GM21717 (cell line): ENCODE results near the gene C17orf58.
"Not testable (repeated sequence)": the region's sequence is repeated elsewhere in the genome, so short reads cannot be mapped to it uniquely, and the experiment has no call there.

Experiments
- ATAC-seq: cut with Tn5 transposase; IDR thresholded peaks from one replicate; pipeline ENCODE4 v1.9.1; 2021; ENCODE audit warnings: mild to moderate bottlenecking, moderate library complexity; ENCODE audit not compliant: unreplicated experiment

Gene C17orf58

DNA sequence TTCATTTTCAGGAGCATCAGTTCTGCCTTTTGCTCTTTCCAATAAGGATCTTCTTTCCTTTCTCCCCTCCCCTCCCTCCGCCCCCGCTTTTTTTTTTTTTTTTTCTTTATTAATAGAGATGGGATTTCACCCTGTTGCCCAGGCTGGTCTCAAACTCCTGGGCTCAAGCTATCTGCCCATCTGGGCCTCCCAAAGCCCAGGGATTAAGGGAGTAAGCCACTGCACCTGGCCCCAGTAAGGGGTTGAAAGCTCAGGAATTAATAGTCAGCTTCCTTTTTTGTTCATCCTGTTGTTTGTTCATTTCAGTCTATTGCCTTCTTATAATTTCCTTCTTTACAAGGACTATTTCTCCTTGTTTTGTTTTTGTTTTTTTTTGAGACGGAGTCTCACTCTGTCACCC, 7.9 kb upstream of the C17orf58 start:
- ATAC-seq = no peak

GRCh38 chr17:67999291-67999911, 3.1 kb upstream of the C17orf58 start:
- no peak for ATAC-seq

DNA sequence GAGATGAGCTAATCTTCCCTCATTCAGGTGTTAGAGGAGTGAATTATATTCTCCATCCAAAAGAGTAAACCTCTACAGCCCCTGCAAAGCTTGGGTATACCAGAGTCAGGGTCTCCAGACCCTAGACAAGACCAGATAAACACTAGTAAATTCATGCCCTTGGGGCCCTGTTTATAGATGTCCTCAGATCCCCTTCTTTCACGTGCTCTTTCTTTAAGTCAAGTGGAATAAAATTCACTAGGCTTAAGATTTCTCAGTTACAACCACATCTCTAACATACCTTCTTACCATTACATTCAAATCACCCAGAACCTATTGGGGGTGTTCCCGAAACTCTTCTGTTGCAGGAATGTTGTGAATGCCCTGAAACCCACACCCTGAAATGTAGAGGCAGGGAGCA, 2.2 kb upstream of the C17orf58 start:
- ATAC-seq = no peak

GRCh38 chr17:67995570-67996263, 552 bp downstream of the C17orf58 start:
- no peak for ATAC-seq

DNA sequence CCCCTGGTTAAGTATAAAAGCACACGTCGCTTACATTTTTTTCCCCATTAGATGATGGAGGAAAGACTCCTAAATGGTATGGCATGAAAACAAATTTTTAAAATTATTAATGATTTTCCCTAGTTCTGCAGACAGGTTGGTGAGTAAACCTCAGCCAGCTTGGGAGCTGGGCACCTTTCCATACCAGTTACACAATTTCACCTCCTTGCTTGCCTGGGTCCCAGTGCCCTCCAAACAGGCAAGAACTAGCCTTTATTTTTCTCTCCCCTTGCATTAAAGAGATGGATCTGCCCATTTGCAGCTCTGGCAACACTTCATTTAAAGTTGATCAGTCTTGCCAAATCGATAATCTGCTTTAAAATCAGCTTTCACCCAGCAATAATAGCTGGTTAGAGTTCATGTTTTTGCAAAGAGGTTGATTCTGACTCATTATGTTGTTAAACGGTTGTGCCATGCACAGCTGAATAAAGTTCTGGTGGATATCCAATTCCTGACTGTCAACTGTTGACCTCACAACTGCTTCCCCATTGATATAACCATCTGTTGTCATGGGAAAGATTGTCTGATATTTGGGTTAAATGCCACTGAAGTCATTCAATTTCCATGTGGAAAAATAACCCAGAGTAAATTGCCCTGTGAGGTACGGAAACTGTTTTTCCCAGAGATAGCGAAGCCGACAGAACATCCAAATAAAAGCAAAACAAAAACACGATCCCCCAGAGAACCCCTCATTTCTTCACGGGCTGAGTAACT, 1.3 kb downstream of the C17orf58 start:
- no peak for ATAC-seq

- ATAC-seq = peak; percentile 30
Observed at GRCh38 chr17:67993998-67994361, 2.3 kb downstream of the C17orf58 start.

GRCh38 chr17:67993153-67993997, 2.9 kb downstream of the C17orf58 start:
- ATAC-seq = peak; percentile 77

DNA sequence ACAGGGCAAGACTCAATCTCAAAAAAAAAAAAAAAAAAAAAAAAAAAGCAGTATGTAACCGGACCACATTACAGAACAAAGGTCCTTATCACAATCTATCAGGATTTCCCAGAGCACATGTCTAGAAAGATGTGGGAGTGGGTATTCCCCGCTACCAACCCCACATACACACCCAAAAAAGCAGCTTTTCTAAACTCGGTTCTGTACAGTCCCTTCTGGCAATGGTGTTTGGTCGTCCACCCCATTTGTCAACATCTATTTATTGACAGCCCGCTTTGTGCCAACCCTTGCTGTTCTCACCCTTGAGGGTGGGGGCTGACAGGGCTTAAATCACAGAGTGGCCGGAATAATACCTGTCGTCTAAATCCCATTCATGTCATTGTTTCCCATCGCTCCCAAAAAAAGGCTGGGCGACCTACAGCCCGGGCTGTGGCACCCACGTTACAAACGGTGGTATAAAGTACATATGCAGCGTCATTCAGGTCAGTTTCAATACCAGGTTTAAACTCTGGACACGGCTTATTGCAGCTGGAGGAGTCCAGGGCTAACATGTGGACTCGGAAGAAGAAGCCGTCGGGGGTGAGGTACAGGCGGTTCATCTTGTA, 3.6 kb downstream of the C17orf58 start:
- ATAC-seq = no peak

DNA sequence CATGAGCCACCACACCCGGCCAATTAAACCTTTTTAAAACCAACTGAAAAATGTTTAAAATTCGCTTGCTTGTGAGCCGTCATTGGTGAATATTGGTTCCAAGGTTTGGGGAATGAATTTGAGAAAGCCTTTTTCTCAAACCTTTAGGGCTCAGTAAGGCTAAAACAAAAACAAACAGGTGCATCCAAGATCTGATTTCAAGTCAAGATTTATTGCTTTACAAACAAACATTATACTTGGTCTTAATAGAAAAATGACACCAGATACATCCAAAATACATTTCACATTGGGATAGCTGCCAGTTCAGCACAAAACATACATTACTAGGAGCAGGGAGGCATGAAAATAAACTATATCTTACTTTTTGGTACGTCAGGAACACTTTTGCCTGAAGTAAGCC, 5.4 kb downstream of the C17orf58 start:
- ATAC-seq = no peak

- no peak for ATAC-seq
Observed at GRCh38 chr17:67983383-67983688, 12.9 kb downstream of the C17orf58 start.

- ATAC-seq = no peak
Observed at GRCh38 chr17:67982686-67983382, 13.4 kb downstream of the C17orf58 start.

- no peak for ATAC-seq
Observed at GRCh38 chr17:67982034-67982640, 14.1 kb downstream of the C17orf58 start.

- ATAC-seq = not testable (repeated sequence)
Observed at GRCh38 chr17:67980883-67981282, 15.4 kb downstream of the C17orf58 start.

DNA sequence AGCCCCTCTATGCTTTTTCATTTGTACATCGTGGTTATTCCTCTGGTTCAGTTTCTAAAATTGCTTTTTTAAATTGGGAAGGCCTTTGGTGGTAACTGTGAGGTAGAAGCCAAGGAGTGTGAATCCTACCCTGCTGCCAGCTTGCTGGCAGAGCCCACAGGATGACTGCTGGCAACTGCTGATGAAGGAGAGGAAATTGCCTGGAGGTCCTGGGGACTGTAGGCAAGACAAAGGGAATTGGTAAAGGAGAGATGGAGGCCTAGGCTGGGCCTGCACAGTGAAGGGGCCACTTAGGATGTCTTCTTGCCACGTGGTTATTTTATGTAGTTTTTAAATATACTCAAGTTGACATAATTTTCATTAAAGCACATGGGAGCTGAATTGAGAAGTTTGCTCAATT, 15.8 kb downstream of the C17orf58 start:
- ATAC-seq = no peak

- ATAC-seq = not testable (repeated sequence)
Observed at GRCh38 chr17:67976306-67976705, 20.0 kb downstream of the C17orf58 start.

- no peak for ATAC-seq
Observed at GRCh38 chr17:67974598-67975066, 21.6 kb downstream of the C17orf58 start.

- no peak for ATAC-seq
Observed at GRCh38 chr17:67974185-67974584, 22.1 kb downstream of the C17orf58 start.

GRCh38 chr17:67970783-67971182, 25.5 kb downstream of the C17orf58 start:
- ATAC-seq = no peak

DNA sequence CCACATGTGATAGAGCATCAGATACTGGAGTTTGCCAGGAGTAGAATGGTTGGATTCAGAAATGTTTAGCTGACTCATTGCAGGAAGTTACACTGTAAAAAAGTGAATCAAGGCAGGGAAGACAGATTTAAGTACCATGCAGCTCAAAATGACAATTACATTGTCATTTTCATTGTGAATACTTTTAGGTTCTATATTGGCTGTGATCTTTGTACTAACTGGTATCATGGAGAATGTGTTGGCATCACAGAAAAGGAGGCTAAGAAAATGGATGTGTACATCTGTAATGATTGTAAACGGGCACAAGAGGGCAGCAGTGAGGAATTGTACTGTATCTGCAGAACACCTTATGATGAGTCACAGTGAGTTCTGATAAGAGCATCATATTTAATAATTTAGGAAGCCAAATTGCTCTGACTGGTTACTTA, 33.1 kb downstream of the C17orf58 start:
- ATAC-seq = not testable (repeated sequence)

GRCh38 chr17:67962156-67962555, 34.1 kb downstream of the C17orf58 start:
- ATAC-seq = not testable (repeated sequence)
